Measurements from ENCODE around the gene ARFGAP2.

Gene ARFGAP2

DNA sequence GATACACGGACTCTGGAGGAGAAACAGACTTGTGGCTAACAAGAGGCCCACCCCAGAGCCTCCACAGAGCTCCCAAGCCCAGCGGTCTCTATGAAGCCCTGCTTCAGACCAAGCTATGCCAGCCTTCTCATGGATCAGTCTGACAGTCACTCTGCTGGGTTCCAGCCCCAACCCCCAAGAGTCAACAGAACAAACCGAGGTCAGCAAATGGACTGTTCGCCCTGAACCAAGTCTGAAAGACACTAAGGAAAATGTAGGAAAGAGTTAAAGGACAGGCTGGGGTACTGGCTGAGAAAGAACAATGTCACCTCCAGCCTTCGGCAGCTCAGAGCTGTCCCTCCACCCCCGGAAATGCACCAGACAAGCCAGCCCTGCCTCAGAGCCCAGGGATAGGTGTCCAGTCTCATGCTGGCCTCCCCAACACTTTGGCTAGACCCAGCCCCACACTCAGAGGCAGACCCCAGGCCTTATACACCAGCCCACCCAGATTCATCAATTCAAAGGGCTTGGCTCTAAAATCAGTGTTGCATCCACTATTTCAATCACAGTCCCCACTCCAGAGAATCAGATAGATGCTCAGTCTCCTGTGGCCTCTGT lies 3.8 kb downstream of the ARFGAP2 start:
- TF ChIP-seq, protein P1, sequence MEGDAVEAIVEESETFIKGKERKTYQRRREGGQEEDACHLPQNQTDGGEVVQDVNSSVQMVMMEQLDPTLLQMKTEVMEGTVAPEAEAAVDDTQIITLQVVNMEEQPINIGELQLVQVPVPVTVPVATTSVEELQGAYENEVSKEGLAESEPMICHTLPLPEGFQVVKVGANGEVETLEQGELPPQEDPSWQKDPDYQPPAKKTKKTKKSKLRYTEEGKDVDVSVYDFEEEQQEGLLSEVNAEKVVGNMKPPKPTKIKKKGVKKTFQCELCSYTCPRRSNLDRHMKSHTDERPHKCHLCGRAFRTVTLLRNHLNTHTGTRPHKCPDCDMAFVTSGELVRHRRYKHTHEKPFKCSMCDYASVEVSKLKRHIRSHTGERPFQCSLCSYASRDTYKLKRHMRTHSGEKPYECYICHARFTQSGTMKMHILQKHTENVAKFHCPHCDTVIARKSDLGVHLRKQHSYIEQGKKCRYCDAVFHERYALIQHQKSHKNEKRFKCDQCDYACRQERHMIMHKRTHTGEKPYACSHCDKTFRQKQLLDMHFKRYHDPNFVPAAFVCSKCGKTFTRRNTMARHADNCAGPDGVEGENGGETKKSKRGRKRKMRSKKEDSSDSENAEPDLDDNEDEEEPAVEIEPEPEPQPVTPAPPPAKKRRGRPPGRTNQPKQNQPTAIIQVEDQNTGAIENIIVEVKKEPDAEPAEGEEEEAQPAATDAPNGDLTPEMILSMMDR (IDR thresholded peaks at IDR 0.05), result no peak
- Histone ChIP-seq H3K4me3 (ENCODE audit: low read depth, low read length) (no peak overlapping the region), H3K36me3 (ENCODE audit: control insufficient read depth, insufficient read depth, low read length) (no peaks in the 10 kb centered on the region), H3K9ac (no peak overlapping the region), H3K27me3 (ENCODE audit: control insufficient read depth, insufficient read depth, low read length) (no peaks in the 10 kb centered on the region), H3K79me2 (peaks cover 38% of the 10 kb centered on the region), H3K4me1 (peaks cover 6% of the 10 kb centered on the region), H2AFZ (no peak overlapping the region), H3K4me2 (ENCODE audit: low read length) (no peak overlapping the region), H3K27ac (no peak overlapping the region), H3K9me3 (ENCODE audit: control insufficient read depth, low read length) (no peaks in the 10 kb centered on the region)

DNA sequence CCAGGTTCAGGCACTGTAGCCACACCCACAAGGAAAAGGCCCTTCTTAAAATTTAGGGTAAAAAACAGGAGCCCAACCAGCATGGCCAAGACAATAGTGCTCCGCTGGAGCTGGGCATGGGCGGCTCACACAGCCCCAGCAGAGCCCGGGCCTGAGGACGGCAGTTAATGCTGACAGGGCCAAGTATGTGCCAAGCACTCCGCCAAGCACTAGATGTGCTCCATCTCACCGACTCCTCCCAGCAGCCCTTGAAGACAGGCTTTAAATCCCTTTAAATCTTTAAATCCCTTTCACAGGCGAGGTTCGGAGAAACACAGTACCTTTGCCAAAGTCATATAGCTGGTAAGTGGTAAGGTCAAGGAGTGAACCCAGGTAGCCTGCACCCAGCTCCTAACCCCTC lies 4.8 kb downstream of the ARFGAP2 start:
- no peaks in the 10 kb centered on the region for H3K27me3 ChIP-seq (ENCODE audit: control insufficient read depth, insufficient read depth, low read length)
- H3K27ac ChIP-seq, result no peak overlapping the region
- H3K4me3 ChIP-seq (ENCODE audit: low read depth, low read length), result no peak overlapping the region
- H3K4me1 ChIP-seq, result peaks cover 3% of the 10 kb centered on the region
- peaks cover 38% of the 10 kb centered on the region for H3K79me2 ChIP-seq
- H3K36me3 ChIP-seq (ENCODE audit: control insufficient read depth, insufficient read depth, low read length), result no peaks in the 10 kb centered on the region
- no peak overlapping the region for H3K9ac ChIP-seq
- H2AFZ ChIP-seq, result no peak overlapping the region
- H3K9me3 ChIP-seq (ENCODE audit: control insufficient read depth, low read length), result no peaks in the 10 kb centered on the region
- TF ChIP-seq, protein P1 (IDR thresholded peaks at IDR 0.05), result no peak
- no peak overlapping the region for H3K4me2 ChIP-seq (ENCODE audit: low read length)

DNA sequence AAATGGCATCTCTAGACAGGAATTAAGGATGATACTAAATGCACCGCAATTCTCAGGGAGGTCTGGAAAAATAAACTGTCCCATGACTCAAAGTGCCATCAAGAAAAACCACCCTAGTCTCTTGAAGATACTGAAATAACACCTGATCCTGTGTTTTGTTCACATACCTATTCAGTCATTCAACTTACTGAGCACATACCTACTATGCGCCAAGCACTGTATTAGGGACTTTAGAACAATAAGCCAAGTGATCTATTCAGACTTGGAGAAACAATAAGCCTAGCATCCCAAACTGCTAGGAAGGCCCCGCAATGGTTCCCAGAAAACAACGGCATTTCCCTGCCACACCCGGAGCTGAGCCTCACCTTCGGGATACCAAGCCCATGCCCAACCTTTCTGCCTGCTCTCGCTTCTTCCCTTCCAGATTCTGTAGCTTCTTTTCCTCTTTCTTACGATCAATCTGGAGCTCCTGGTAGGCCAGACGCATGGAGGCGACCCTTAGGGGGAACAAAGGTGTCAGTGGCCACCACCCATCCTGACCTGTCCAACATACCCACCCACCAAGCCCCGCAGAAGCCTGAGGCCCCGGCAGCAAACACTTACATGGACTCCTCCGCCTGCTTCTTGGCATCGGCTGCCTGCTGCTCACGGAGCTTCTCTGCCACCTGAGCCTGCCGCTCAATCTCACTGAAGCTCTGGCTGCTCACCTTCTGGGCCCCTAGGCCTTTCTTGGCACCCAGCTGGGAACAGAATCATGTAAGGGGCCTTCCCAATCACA lies 5.4 kb downstream of the ARFGAP2 start:
- Histone ChIP-seq H3K79me2 (peaks cover 36% of the 10 kb centered on the region), H2AFZ (no peak overlapping the region), H3K36me3 (ENCODE audit: control insufficient read depth, insufficient read depth, low read length) (no peaks in the 10 kb centered on the region), H3K4me1 (peaks cover 3% of the 10 kb centered on the region), H3K9me3 (ENCODE audit: control insufficient read depth, low read length) (no peaks in the 10 kb centered on the region), H3K27ac (no peak overlapping the region), H3K4me3 (ENCODE audit: low read depth, low read length) (no peak overlapping the region), H3K9ac (no peak overlapping the region), H3K4me2 (ENCODE audit: low read length) (no peak overlapping the region), H3K27me3 (ENCODE audit: control insufficient read depth, insufficient read depth, low read length) (no peaks in the 10 kb centered on the region)
- TF ChIP-seq, protein P1 (IDR thresholded peaks at IDR 0.05), result no peak

DNA sequence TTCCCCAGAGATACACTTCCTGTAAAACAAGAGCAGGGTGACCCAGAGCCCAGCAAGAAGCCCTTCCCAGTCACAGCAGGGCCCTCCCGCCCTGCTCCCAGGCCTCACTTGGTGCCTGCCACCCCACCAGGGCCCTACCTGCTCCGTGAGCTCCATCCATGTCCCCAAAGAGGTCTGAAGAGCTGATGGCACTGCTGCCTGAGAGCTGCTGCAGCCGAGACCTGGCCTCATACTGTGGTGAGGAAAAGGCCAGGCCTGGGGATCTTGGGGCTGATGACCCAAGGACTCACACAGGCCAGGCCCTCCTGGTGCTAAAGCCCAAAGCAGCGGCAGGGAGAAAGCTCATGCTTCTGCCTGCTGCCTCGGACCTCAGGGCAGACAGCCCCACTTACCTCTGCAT lies 10.3 kb downstream of the ARFGAP2 start:
- Histone ChIP-seq H3K36me3 (ENCODE audit: control insufficient read depth, insufficient read depth, low read length) (no peaks in the 10 kb centered on the region), H3K79me2 (no peaks in the 10 kb centered on the region), H3K4me3 (ENCODE audit: low read depth, low read length) (no peak overlapping the region), H2AFZ (no peak overlapping the region), H3K27me3 (ENCODE audit: control insufficient read depth, insufficient read depth, low read length) (no peaks in the 10 kb centered on the region), H3K4me1 (no peaks in the 10 kb centered on the region), H3K9ac (no peak overlapping the region), H3K27ac (no peak overlapping the region), H3K9me3 (ENCODE audit: control insufficient read depth, low read length) (no peaks in the 10 kb centered on the region), H3K4me2 (ENCODE audit: low read length) (no peak overlapping the region)
- TF ChIP-seq, protein P1 (IDR thresholded peaks at IDR 0.05), result no peak
